Measurements from ENCODE around the gene MYO1D.

MYO1D gene

DNA sequence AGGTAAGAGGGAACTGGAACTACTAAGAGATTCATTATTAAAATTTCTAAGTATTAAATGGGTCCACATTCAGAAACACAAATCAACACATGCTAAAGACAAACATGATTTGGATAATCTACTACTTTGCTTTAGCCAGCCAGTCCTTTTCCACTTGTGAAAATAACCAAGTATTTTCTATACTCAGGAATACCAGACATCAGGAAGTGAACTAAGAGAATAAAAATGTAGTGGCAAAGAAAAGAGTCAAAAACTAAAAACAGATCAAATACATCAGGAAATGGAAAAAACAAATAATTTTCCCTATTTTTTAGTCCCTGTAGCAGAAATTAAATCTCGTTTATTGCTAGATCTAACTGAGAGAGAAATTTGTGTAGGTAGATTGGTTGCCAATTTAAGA lies 78.0 kb downstream of the MYO1D start:
- ATAC-seq = no peak
- no peaks in the 10 kb centered on the region for H3K9me3 Mint-ChIP-seq
- no peak overlapping the region for H3K4me3 Mint-ChIP-seq
- H3K27ac Mint-ChIP-seq = no peak overlapping the region
- DNase-seq (ENCODE audit: low spot score in 2 of 2) = no peak
- H3K4me1 Mint-ChIP-seq = no peaks in the 10 kb centered on the region
- H3K36me3 Mint-ChIP-seq = no peaks in the 10 kb centered on the region

DNA sequence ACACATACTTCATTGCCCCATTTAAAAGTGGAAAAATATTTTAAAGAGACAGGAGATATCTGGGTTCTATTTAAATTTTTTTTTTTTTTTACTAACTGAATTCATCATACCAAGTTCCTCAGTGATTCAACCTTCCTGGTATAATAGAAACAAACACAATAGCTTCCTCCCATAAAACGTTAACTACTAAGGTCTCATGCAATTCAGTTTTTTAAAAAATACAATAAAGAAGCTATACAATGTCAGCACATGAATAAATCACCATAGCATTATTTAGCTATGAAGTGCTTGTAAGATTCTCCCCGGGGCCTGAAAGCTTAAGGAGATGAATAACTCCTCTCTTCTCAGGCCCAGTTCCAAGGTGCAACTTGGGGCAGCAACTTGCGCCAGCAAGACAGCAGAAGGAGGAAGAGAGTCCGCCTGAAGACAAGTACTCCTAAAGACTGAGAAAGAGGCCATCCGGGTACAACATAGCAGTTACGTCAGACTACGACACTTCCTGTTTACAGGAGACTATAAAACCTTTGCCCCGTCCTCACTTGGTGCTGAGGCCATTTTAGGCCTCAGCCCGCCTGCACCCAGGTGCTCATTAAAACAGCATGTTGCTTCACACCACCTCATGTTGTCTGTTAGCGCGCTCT lies 81.5 kb downstream of the MYO1D start:
- ATAC-seq (no peak), DNase-seq (ENCODE audit: low spot score in 2 of 2) (no peak)
- Mint-ChIP-seq H3K4me3 (no peak overlapping the region), H3K36me3 (no peaks in the 10 kb centered on the region), H3K27ac (no peak overlapping the region), H3K4me1 (no peaks in the 10 kb centered on the region), H3K9me3 (no peaks in the 10 kb centered on the region)

- no peak for DNase-seq (ENCODE audit: low spot score in 2 of 2)
- H3K27ac Mint-ChIP-seq = no peak overlapping the region
- no peak for ATAC-seq
- H3K4me3 Mint-ChIP-seq = no peak overlapping the region
- H3K9me3 Mint-ChIP-seq = no peaks in the 10 kb centered on the region
- no peaks in the 10 kb centered on the region for H3K36me3 Mint-ChIP-seq
- no peaks in the 10 kb centered on the region for H3K4me1 Mint-ChIP-seq
Measured at GRCh38 chr17:32794533-32795246, 82.2 kb downstream of the MYO1D start.

DNA sequence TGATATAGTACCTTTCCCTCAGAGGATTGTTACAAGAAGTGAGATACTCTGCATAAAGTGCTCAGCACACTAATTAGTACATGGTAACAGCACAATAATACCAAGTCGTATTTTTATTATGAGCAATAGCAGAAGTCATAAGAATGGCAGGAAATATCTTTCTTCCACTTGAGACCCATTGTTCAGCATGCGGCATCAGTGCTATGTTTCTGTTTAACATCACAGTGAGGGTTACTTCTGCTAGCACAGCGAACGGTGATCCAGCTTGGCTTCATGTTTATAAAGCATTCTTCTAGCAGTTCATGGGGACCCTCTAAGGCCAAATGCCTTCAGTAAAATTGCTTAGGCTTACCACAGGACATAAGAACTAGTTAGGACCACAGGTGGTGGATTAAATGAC lies 83.1 kb downstream of the MYO1D start:
- no peaks in the 10 kb centered on the region for H3K36me3 Mint-ChIP-seq
- no peaks in the 10 kb centered on the region for H3K4me1 Mint-ChIP-seq
- H3K4me3 Mint-ChIP-seq = no peak overlapping the region
- DNase-seq (ENCODE audit: low spot score in 2 of 2) (no peak), ATAC-seq (no peak)
- no peaks in the 10 kb centered on the region for H3K9me3 Mint-ChIP-seq
- H3K27ac Mint-ChIP-seq = no peak overlapping the region

DNA sequence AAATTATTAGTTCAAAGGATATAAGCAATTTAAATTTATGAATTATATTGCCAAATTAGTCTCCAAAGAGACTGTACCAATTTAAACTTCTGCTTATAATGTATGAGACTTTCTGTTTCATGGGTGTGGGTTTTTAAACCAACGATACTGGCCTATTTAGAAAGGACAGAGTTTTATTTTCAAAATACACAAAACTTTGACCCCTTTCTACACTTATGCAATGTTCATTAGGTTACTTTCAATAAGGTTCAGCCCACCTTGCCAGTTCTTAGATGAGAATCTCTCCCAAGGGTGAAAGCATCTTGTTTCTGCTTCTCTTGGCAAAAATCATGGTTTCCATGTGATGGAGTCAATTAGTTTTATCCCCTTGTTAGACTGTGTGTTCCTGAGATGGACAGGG lies 84.7 kb downstream of the MYO1D start:
- no peak for ATAC-seq
- H3K9me3 Mint-ChIP-seq = no peaks in the 10 kb centered on the region
- H3K4me3 Mint-ChIP-seq = no peak overlapping the region
- H3K36me3 Mint-ChIP-seq = no peaks in the 10 kb centered on the region
- DNase-seq (ENCODE audit: low spot score in 2 of 2) = no peak
- no peaks in the 10 kb centered on the region for H3K4me1 Mint-ChIP-seq
- H3K27ac Mint-ChIP-seq = no peak overlapping the region

GRCh38 chr17:32786169-32786568 lies 90.8 kb downstream of the MYO1D start:
- no peaks in the 10 kb centered on the region for H3K36me3 Mint-ChIP-seq
- no peaks in the 10 kb centered on the region for H3K4me1 Mint-ChIP-seq
- DNase-seq (ENCODE audit: low spot score in 2 of 2) (no peak), ATAC-seq (no peak)
- H3K9me3 Mint-ChIP-seq = no peaks in the 10 kb centered on the region
- no peak overlapping the region for H3K4me3 Mint-ChIP-seq
- no peak overlapping the region for H3K27ac Mint-ChIP-seq

GRCh38 chr17:32784113-32784512 lies 92.8 kb downstream of the MYO1D start:
- H3K36me3 Mint-ChIP-seq = no peaks in the 10 kb centered on the region
- H3K27ac Mint-ChIP-seq = no peak overlapping the region
- no peak for ATAC-seq
- no peak for DNase-seq (ENCODE audit: low spot score in 2 of 2)
- no peaks in the 10 kb centered on the region for H3K4me1 Mint-ChIP-seq
- no peaks in the 10 kb centered on the region for H3K9me3 Mint-ChIP-seq
- H3K4me3 Mint-ChIP-seq = no peak overlapping the region

DNA sequence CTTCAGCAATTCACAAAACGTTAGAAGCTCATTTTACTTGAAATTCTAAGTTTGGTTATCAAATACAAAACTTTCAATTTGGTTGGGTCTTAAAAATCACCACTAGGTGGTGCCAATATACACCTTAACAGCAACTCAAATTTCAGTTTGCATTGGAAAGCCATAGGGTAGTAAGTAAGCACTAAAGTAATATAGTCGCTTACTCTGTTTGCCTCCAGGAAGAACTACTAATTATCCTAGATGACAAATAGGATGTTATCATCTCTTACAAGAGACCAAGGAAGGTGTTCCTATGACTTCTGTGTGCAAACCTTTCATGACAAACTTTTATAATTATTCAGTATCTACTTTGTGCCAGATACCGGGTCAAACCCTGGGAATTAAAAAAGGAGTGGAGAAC lies 93.3 kb downstream of the MYO1D start:
- H3K36me3 Mint-ChIP-seq = no peaks in the 10 kb centered on the region
- DNase-seq (ENCODE audit: low spot score in 2 of 2) = no peak
- H3K9me3 Mint-ChIP-seq = no peaks in the 10 kb centered on the region
- H3K27ac Mint-ChIP-seq = no peak overlapping the region
- H3K4me3 Mint-ChIP-seq = no peak overlapping the region
- ATAC-seq = peak; percentile 46
- H3K4me1 Mint-ChIP-seq = no peaks in the 10 kb centered on the region

GRCh38 chr17:32780721-32781120 lies 96.2 kb downstream of the MYO1D start:
- H3K9me3 Mint-ChIP-seq = no peaks in the 10 kb centered on the region
- DNase-seq (ENCODE audit: low spot score in 2 of 2) (no peak), ATAC-seq (no peak)
- no peaks in the 10 kb centered on the region for H3K36me3 Mint-ChIP-seq
- H3K4me3 Mint-ChIP-seq = no peak overlapping the region
- H3K4me1 Mint-ChIP-seq = no peaks in the 10 kb centered on the region
- H3K27ac Mint-ChIP-seq = no peak overlapping the region

- Mint-ChIP-seq H3K27ac (no peak overlapping the region), H3K4me3 (no peak overlapping the region), H3K36me3 (no peaks in the 10 kb centered on the region), H3K9me3 (no peaks in the 10 kb centered on the region), H3K4me1 (no peaks in the 10 kb centered on the region)
- DNase-seq (ENCODE audit: low spot score in 2 of 2) (no peak), ATAC-seq (no peak)
Measured at GRCh38 chr17:32777922-32778321, 99.0 kb downstream of the MYO1D start.

DNA sequence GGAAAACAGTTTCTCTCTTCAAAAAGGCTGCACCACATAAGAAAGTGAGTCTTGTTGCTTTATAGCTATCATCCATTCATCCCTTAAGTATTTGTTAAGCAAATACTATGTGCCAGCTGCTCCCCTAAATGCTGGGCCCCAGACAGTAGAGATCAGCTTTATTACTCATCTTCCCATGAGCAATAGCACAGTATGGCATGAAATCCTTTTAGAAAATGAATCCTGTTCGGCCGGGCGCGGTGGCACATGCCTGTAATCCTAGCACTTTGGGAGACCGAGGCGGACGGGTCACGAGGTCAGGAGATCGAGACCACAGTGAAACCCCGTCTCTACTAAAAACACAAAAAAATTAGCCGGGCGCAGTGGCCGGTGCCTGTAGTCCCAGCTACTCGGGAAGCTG lies 99.5 kb downstream of the MYO1D start:
- ATAC-seq (no peak), DNase-seq (ENCODE audit: low spot score in 2 of 2) (no peak)
- Mint-ChIP-seq H3K36me3 (no peaks in the 10 kb centered on the region), H3K9me3 (no peaks in the 10 kb centered on the region), H3K4me3 (no peak overlapping the region), H3K4me1 (no peaks in the 10 kb centered on the region), H3K27ac (no peak overlapping the region)

GRCh38 chr17:32774695-32775084 lies 102.2 kb downstream of the MYO1D start:
- no peak overlapping the region for H3K4me3 Mint-ChIP-seq
- DNase-seq (ENCODE audit: low spot score in 2 of 2) = no peak
- no peaks in the 10 kb centered on the region for H3K4me1 Mint-ChIP-seq
- no peak overlapping the region for H3K27ac Mint-ChIP-seq
- no peak for ATAC-seq
- H3K36me3 Mint-ChIP-seq = peaks cover 13% of the 10 kb centered on the region
- H3K9me3 Mint-ChIP-seq = no peaks in the 10 kb centered on the region

DNA sequence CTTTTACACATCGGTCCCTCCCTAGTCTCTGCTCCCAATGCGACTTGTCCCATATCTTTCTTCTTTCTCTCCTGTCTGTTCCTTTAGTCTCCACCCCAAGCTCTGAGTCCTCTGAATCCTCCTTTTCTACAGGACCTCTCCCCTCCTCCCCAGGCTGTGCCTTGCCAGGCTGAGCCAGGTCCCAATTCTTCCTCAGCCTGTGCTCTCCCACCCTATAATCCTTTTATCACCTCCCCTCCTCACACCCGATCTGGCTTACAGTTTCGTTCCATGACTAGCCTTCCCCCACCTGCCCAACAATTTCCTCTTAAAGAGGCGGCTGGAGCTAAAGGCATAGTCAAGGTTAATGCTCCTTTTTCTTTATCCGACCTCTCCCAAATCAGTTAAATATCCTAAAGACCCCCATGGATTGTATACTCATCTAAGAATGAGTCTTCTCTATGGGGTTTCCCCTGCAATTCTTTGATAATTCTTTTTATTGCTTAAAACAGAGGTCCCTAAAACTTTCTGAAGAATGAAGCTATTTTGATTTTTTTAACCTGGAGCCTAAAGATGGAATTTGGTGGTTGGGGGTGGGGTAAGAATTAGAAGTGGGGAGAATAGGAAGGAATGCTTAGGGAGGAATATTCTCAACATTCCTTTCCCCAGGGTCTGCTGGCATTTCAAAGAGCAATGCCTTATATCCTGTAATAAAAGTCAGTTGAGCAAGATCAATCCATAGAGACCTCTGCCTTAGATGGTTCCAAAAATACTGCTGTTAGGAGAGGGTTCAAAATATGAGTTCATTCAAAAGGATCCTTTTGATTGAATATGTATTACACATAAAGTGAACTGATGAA lies 102.8 kb downstream of the MYO1D start:
- no peak for ATAC-seq
- Mint-ChIP-seq H3K9me3 (no peaks in the 10 kb centered on the region), H3K4me1 (no peaks in the 10 kb centered on the region), H3K4me3 (no peak overlapping the region), H3K36me3 (peaks cover 13% of the 10 kb centered on the region), H3K27ac (no peak overlapping the region)
- no peak for DNase-seq (ENCODE audit: low spot score in 2 of 2)

DNA sequence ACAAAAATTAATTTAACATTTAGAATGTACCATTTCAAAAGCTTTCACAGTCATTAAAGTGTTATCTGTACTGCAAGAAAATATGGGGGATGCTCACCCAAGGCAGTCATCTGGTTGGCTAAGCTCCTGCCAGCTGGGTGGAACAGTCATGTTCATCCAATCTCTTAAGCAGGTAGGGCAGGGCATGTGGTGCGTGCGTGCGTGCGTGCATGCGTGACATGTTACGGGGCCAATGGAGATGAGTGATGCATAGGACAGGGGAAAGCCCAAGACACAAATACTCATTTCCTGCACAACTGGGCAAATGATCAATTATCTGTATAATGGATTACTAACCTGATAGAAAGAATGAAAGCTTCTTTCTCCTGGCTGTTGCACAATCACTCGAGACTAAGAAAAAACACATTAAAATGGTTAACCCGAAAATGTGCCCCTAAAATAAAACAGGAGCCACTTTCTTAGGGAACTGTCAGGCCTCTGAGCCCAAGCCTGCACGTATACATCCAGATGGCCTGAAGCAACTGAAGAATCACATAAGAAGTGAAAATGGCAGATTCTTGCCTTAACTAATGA lies 104.4 kb downstream of the MYO1D start:
- no peaks in the 10 kb centered on the region for H3K9me3 Mint-ChIP-seq
- peaks cover 13% of the 10 kb centered on the region for H3K36me3 Mint-ChIP-seq
- ATAC-seq (peak; percentile 61), DNase-seq (ENCODE audit: low spot score in 2 of 2) (no peak)
- H3K4me3 Mint-ChIP-seq = no peak overlapping the region
- H3K4me1 Mint-ChIP-seq = no peaks in the 10 kb centered on the region
- H3K27ac Mint-ChIP-seq = no peak overlapping the region

GRCh38 chr17:32771396-32771795 lies 105.5 kb downstream of the MYO1D start:
- ATAC-seq (peak; percentile 82), DNase-seq (ENCODE audit: low spot score in 2 of 2) (no peak)
- peaks cover 15% of the 10 kb centered on the region for H3K36me3 Mint-ChIP-seq
- no peak overlapping the region for H3K27ac Mint-ChIP-seq
- no peak overlapping the region for H3K4me3 Mint-ChIP-seq
- H3K4me1 Mint-ChIP-seq = no peaks in the 10 kb centered on the region
- no peaks in the 10 kb centered on the region for H3K9me3 Mint-ChIP-seq

Data from stimulated activated effector memory CD8-positive, alpha-beta T cell treated with anti-CD3 and anti-CD28 coated beads, Interleukin-12 subunit alpha, Interleukin-12 subunit beta, amount 100 ng/mL, for 72 hours (primary cell).